ENCODE measurements around the gene LIPC. TPM values are rescaled to one million over a fixed set of nuclear protein-coding genes. Genes with fewer than 3 reads are reported as not detected.

The LIPC gene
- total RNA-seq, 1 donor from 2014 or later: not detected

- peaks cover 32% of the 10 kb centered on the region for H3K4me1 Mint-ChIP-seq
These were observed 91.1 kb downstream of the LIPC start for GRCh38 chr15:58522865-58523264.

GRCh38 chr15:58523634-58524033 lies 91.8 kb downstream of the LIPC start:
- H3K4me1 Mint-ChIP-seq: peaks cover 38% of the 10 kb centered on the region
- no peaks in the 10 kb centered on the region for H3K36me3 Mint-ChIP-seq
- no peaks in the 10 kb centered on the region for H3K27me3 Mint-ChIP-seq (ENCODE audit: low read depth)
- DNase-seq (ENCODE audit: low spot score in 2 of 2, unreplicated experiment in 2 of 2): no peak
- TF ChIP-seq CTCF (IDR thresholded peaks at IDR 0.05; ENCODE audit: unreplicated experiment): no peak
- no peak overlapping the region for H3K4me3 Mint-ChIP-seq
- no peak overlapping the region for H3K27ac Mint-ChIP-seq
- H3K9me3 Mint-ChIP-seq: no peaks in the 10 kb centered on the region

More at GRCh38 chr15:58522865-58523264, 91.1 kb downstream of the LIPC start:
- DNase-seq (ENCODE audit: low spot score in 2 of 2, unreplicated experiment in 2 of 2): no peak
- Mint-ChIP-seq H3K27me3 (ENCODE audit: low read depth) (no peaks in the 10 kb centered on the region), H3K36me3 (no peaks in the 10 kb centered on the region), H3K27ac (no peak overlapping the region), H3K4me3 (no peak overlapping the region), H3K9me3 (no peaks in the 10 kb centered on the region)
- no peak for TF ChIP-seq CTCF (IDR thresholded peaks at IDR 0.05; ENCODE audit: unreplicated experiment)

GRCh38 chr15:58524247-58524646 lies 92.5 kb downstream of the LIPC start:
- H3K4me1 Mint-ChIP-seq: peaks cover 40% of the 10 kb centered on the region
- H3K27ac Mint-ChIP-seq: no peak overlapping the region
- no peak for DNase-seq (ENCODE audit: low spot score in 2 of 2, unreplicated experiment in 2 of 2)
- H3K36me3 Mint-ChIP-seq: no peaks in the 10 kb centered on the region
- no peaks in the 10 kb centered on the region for H3K27me3 Mint-ChIP-seq (ENCODE audit: low read depth)
- no peak overlapping the region for H3K4me3 Mint-ChIP-seq
- no peaks in the 10 kb centered on the region for H3K9me3 Mint-ChIP-seq
- TF ChIP-seq CTCF (IDR thresholded peaks at IDR 0.05; ENCODE audit: unreplicated experiment): no peak

GRCh38 chr15:58525991-58526421 lies 94.2 kb downstream of the LIPC start:
- Mint-ChIP-seq H3K27ac (no peak overlapping the region), H3K4me3 (no peak overlapping the region), H3K4me1 (peaks cover 31% of the 10 kb centered on the region), H3K27me3 (ENCODE audit: low read depth) (no peaks in the 10 kb centered on the region), H3K36me3 (no peaks in the 10 kb centered on the region), H3K9me3 (peaks cover 4% of the 10 kb centered on the region)
- no peak for TF ChIP-seq CTCF (IDR thresholded peaks at IDR 0.05; ENCODE audit: unreplicated experiment)
- DNase-seq (ENCODE audit: low spot score in 2 of 2, unreplicated experiment in 2 of 2): no peak

GRCh38 chr15:58526647-58527192 lies 94.9 kb downstream of the LIPC start:
- DNase-seq (ENCODE audit: low spot score in 2 of 2, unreplicated experiment in 2 of 2): no peak
- Mint-ChIP-seq H3K9me3 (peaks cover 4% of the 10 kb centered on the region), H3K27me3 (ENCODE audit: low read depth) (no peaks in the 10 kb centered on the region), H3K4me1 (peaks cover 27% of the 10 kb centered on the region), H3K36me3 (no peaks in the 10 kb centered on the region), H3K27ac (no peak overlapping the region), H3K4me3 (no peak overlapping the region)
- no peak for TF ChIP-seq CTCF (IDR thresholded peaks at IDR 0.05; ENCODE audit: unreplicated experiment)

Data from mesothelial cell of epicardium (in vitro differentiated cells).